Panc1 (cell line): Measurements from ENCODE around the gene NXPH1.

Source experiments
- CTCF ChIP-seq: fragments of 450-650 bp; IDR thresholded peaks from 2 replicates; pipeline ENCODE4 v1.5.1; 2017; ENCODE audit warnings: mild to moderate bottlenecking
- POLR2AphosphoS5 ChIP-seq: IDR thresholded peaks from 2 replicates; pipeline ENCODE4 v1.6.1; 2012; ENCODE audit warnings: mild to moderate bottlenecking, low read depth, low read length, moderate library complexity
- REST ChIP-seq, 2 experiments: IDR thresholded peaks; 2 replicates each; pipeline ENCODE4 v1.6.1; 2011 to 2012; ENCODE audit warnings: low read depth in 2 of 2, control low read depth in 1 of 2, low read length in 1 of 2, mild to moderate bottlenecking in 1 of 2, moderate library complexity in 1 of 2; ENCODE audit not compliant: insufficient read depth in 1 of 2
- SIN3A ChIP-seq: IDR thresholded peaks from 2 replicates; pipeline ENCODE4 v1.6.1; 2012; ENCODE audit warnings: low read depth, mild to moderate bottlenecking, low read length, moderate library complexity, borderline replicate concordance; ENCODE audit not compliant: insufficient read depth
- TCF7L2 ChIP-seq: IDR thresholded peaks from 2 replicates; pipeline ENCODE4 v1.6.1; 2011; ENCODE audit warnings: mild to moderate bottlenecking, low read depth, low read length, inconsistent platforms

GRCh38 chr7:8639668-8640067 is 206.3 kb downstream of the NXPH1 start:
- no peak for TF ChIP-seq CTCF
- no peak for TF ChIP-seq POLR2AphosphoS5
- no peak for TF ChIP-seq REST (IDR thresholded peaks at IDR 0.05; ENCODE audit: insufficient read depth in 1 of 2, low read depth in 2 of 2, low read length in 1 of 2)
- TF ChIP-seq SIN3A, result no peak
- TF ChIP-seq TCF7L2, result no peak
